Jurkat, Clone E6-1 (cell line): ENCODE data around the gene FBP1. TPM values are rescaled to one million over a fixed set of nuclear protein-coding genes. Genes with fewer than 3 reads are reported as not detected.
A peak's percentile ranks its signal among the peaks of the same experiment; 100 is the strongest.

Experiments used
- DNase-seq: peaks from one replicate; pipeline ENCODE4 v3.0.0-alpha.2; 2011; ENCODE audit warnings: low read depth, low spot score
- H3K4me3 ChIP-seq: 2 replicates; pipeline ENCODE4 v1.5.1; 2011; ENCODE audit warnings: mild to moderate bottlenecking, low read length, control low read depth, moderate library complexity
- polyA plus RNA-seq: library from polyadenylated mRNA; unstranded; fragments of >200 nt; gene quantifications from one replicate; pipeline ENCODE4 v1.2.1, GENCODE V29; 2012; ENCODE audit warnings: missing spikeins; ENCODE audit not compliant: insufficient read length, insufficient read depth

The FBP1 gene
- polyA plus RNA-seq: not detected

- DNase-seq: no peak
- peak within 1 kb of the TSS; percentile 29 for H3K4me3 ChIP-seq
These were observed at the start of gene FBP1 for GRCh38 chr9:94639061-94639998. Gene FBP1, minus strand, starts transcription at chr9:94639518. Its CDS starts 208 bp downstream, at chr9:94639310.

DNA sequence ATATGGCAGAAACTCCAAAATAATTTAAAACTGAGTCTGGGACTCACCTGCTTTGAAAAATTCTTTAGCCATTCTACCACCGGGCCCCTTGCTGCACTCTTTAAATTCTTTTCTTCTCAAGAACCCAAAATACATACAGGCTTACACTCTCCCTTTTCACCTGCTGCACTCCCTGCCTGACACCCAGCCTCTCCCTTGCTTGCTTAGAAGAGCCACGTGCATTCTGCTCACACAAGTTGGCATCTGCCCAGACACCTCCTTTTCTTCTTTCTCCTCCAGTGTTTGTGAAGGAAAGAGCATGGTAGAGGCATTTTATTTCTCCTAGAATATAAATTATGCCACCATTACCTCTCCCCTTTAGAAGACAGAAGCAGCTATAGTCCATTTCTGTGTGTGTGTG is 48.1 kb upstream of the FBP1 start:
- H3K4me3 ChIP-seq: no peak overlapping the region
- DNase-seq: no peak

- no peak for DNase-seq
- H3K4me3 ChIP-seq: no peak overlapping the region
These were observed 46.0 kb upstream of the FBP1 start for GRCh38 chr9:94685359-94685758.

DNA sequence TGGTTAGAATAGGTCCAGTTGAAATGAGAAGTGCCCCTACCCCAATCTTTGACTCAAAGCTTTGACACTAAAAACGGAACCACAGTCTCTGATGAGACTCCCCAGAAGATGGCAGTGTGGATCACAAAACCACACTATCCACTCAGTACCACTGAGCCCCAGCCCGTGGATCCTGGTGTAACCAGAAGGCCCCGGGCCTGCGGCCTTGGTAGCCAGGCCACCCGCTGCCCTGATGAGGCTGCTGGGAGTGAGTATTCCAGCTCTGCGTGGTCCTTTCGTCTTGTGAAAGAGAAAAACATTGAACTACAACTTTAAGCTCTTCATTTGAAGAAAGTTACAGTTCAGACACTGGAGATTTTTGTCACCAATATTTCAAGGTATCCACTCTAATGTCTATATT is 42.2 kb upstream of the FBP1 start:
- H3K4me3 ChIP-seq: no peak overlapping the region
- DNase-seq: peak; percentile 34

GRCh38 chr9:94680621-94681020 is 41.3 kb upstream of the FBP1 start:
- DNase-seq: no peak
- H3K4me3 ChIP-seq: no peak overlapping the region

- H3K4me3 ChIP-seq: no peak overlapping the region
- DNase-seq: no peak
These were observed 40.7 kb upstream of the FBP1 start for GRCh38 chr9:94680020-94680419.

GRCh38 chr9:94679587-94679986 is 40.3 kb upstream of the FBP1 start:
- H3K4me3 ChIP-seq: no peak overlapping the region
- DNase-seq: no peak

DNA sequence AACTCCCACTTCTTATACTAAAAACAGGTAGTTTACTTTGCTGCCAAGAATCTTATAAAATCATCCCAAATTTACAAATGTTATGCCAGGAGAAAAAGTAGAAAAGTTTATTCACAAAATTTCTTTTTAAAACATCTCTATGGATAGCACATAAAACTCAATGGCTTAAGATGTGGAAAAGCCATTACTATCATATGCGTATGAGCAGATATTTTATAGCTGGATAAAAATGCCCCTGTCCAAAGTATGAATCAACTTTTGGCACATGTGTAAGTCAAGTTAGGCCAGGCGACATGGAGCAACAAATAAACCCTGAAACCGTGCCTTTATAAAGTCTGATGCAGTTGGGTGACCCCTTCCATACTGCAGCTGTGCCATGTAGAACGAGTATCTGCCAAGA is 38.6 kb upstream of the FBP1 start:
- no peak overlapping the region for H3K4me3 ChIP-seq

GRCh38 chr9:94676446-94677131 is 37.3 kb upstream of the FBP1 start:
- no peak for DNase-seq
- no peak overlapping the region for H3K4me3 ChIP-seq

More for the DNA sequence above, 38.6 kb upstream of the FBP1 start:
- DNase-seq: no peak

- DNase-seq: no peak
These were observed 35.9 kb upstream of the FBP1 start for GRCh38 chr9:94675008-94675881.

DNA sequence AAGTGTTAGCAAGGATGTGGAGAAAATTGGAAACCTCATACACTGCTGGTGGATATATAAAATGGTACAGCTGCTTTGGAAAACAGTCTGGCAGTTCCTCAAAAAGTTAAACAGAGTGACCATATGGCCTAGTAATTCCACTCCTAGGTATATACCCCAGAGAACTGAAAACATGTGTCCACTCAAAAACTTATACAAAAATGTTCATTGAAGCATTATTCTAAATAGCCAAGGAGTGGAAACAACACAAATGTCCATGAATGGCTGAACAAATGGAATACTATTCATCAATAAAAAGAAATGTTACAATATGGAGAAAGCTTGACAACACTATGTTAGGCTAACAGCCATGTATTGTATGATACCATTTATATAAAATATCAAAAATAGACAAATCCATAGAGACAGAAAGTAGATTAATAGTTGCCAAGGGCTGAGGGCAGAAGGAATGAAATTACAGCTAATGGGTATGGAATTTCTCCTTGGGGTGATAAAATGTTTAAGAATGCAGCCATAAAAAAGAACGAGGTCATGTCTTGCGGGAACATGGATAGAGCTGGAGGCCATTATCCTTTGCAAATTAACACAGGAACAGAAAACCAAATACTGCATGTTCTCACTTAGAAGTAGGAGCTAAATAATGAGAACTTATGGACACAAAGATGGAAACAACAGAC is 33.6 kb upstream of the FBP1 start:
- H3K4me3 ChIP-seq: no peak overlapping the region
- no peak for DNase-seq

More at GRCh38 chr9:94675008-94675881, 35.9 kb upstream of the FBP1 start:
- no peak overlapping the region for H3K4me3 ChIP-seq

GRCh38 chr9:94668928-94669729 is 29.8 kb upstream of the FBP1 start:
- peak; percentile 69 for DNase-seq
- peak overlapping the region; percentile 66 for H3K4me3 ChIP-seq

GRCh38 chr9:94668418-94668927 is 29.2 kb upstream of the FBP1 start:
- peak overlapping the region; percentile 66 for H3K4me3 ChIP-seq
- DNase-seq: no peak

DNA sequence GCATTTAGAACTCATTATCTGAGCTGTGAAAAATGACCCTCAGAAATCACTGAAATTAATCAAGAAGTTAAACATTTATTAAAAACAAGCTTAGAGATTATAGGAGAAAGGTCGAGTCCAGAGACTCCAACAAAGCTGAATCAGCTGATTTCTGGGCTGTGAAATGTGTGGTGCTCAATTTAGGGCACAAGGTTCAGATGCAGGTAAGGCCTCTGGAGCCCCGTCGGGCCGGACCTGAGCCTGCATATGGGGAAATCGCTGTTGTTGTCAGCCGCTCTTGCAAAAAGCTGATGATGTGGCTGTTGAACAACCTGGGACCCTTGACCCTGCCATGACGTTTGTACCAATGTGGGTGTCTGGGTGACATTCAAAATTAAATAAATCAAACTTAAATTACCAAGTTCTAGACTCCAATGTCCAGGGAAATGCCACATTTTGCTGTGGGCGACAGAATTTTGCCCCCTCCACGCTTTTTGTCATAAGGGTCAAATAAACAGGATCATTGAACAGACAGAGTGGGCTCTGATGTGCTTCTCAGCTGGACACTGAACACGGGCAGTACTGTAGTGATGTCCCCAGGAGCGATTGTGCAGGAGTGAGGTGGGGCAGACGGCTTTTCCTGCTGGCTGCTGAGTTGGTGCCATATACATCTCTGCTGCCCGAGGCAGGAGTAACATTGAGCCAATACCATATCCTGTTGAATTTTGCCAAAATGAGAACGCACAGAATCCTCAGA is 27.2 kb upstream of the FBP1 start:
- H3K4me3 ChIP-seq: no peak overlapping the region
- DNase-seq: no peak

DNA sequence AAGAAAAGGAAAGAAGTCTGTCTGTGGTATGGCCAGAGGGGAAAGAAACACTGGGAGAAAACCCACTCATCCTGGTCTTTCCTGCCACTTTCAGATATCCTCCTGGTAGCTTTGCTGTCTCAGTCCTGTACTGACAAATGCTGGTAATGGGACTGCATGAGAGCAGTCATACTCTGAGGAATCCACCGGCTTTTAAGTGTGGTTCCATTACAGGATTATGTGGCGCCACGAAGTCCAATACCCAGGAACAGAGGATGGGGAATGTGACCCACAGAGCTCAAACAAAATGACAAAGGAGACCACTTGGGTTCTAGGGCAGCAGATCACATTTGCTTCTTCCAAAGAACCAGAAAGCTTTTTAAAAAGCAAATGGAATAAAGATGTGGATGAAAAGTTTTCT is 26.3 kb upstream of the FBP1 start:
- H3K4me3 ChIP-seq: no peak overlapping the region
- DNase-seq: no peak

DNA sequence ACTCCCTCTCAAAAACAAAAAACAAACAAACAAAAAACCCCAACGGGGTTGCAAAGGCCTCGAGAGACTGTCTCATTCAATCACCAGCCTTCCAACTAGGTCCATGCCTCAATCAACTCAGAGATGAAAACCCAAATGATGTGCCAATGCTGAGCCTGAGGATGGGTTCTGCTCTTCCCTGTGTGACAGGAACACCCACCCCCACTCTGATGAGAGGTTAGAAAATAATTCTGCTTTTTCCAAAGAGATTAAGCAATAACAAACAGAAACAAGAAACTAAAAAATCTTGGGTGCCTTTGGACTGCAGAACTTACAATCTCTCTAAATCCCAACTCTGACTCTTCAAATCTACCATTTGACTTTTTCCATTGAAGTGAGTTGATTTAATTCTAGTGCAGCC is 25.5 kb upstream of the FBP1 start:
- DNase-seq: no peak

DNA sequence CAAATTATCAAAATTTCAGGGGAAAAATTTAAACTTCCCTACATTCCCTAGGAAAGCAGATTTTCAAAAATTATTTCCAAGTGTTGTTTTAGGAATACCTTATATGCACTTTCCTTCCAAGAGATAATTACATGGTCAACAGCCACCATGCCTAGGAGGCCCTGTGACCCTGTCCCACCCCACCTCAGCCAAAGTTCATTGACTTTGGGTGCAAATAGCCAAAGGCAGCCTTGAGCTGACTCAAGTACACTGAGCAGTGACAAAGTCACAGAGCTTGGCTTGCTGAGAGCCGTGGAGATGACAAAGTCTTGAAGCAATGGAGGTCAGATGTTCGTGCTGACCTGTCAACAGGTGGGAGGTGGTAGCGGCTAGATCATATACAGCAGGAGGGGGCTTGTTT is 24.3 kb upstream of the FBP1 start:
- no peak overlapping the region for H3K4me3 ChIP-seq
- no peak for DNase-seq

More for the DNA sequence above, 25.5 kb upstream of the FBP1 start:
- no peak overlapping the region for H3K4me3 ChIP-seq
